GM12878 (cell line): ENCODE measurements around the gene GRIA2.

Experiments used
- KDM1A ChIP-seq: fragments of 200-600 bp; sonication (generic); IDR thresholded peaks from 2 replicates; pipeline ENCODE4 v1.6.1; 2016; ENCODE audit warnings: borderline replicate concordance
- POLR2A ChIP-seq: IDR thresholded peaks from 2 replicates; pipeline ENCODE4 v1.6.1; 2011; ENCODE audit warnings: low read depth, mild to moderate bottlenecking, low read length
- ZZZ3 ChIP-seq: IDR thresholded peaks from 2 replicates; pipeline ENCODE4 v1.6.1; 2011; ENCODE audit warnings: low read depth; ENCODE audit not compliant: control insufficient read depth, insufficient read length
- TF ChIP-seq, protein P1 (sequence below), 3 experiments: IDR thresholded peaks in 2 of 3; conservative IDR thresholded peaks in 1 of 3; 2 replicates each; pipeline ENCODE4 v1.5.1; 2011; ENCODE audit warnings: low read depth in 3 of 3, low read length in 3 of 3, mild to moderate bottlenecking in 3 of 3, control low read depth in 2 of 3, moderate library complexity in 2 of 3, inconsistent platforms in 1 of 3, mixed read lengths in 1 of 3; ENCODE audit not compliant: control insufficient read depth in 2 of 3, insufficient read depth in 1 of 3; ENCODE audit errors: extremely low read depth in 1 of 3
- TF ChIP-seq, protein P2 (sequence below): IDR thresholded peaks from 2 replicates; pipeline ENCODE4 v1.6.1; 2012; ENCODE audit warnings: low read length, inconsistent platforms

DNA sequence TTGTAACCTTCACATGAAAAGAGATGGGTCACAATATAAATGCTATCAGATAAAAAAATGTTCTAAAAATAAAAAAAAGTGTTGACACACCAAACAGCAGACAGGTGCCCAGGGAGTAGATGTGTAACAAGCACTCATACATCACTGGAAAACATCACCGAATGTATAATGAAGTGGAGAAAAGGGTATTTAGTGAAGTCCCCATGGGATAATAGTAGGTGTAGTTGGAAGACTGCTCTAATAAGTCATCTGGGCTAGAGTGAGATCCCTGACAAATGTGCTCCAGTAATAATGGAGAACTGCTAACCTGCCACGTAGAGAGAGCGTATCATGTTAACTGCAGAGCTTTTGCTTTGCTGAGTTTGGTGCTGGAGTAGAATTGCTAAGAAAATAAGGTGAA, 152.0 kb downstream of the GRIA2 start:
- TF ChIP-seq POLR2A (no peak), ZZZ3 (no peak), KDM1A (no peak)
- TF ChIP-seq, protein P1, sequence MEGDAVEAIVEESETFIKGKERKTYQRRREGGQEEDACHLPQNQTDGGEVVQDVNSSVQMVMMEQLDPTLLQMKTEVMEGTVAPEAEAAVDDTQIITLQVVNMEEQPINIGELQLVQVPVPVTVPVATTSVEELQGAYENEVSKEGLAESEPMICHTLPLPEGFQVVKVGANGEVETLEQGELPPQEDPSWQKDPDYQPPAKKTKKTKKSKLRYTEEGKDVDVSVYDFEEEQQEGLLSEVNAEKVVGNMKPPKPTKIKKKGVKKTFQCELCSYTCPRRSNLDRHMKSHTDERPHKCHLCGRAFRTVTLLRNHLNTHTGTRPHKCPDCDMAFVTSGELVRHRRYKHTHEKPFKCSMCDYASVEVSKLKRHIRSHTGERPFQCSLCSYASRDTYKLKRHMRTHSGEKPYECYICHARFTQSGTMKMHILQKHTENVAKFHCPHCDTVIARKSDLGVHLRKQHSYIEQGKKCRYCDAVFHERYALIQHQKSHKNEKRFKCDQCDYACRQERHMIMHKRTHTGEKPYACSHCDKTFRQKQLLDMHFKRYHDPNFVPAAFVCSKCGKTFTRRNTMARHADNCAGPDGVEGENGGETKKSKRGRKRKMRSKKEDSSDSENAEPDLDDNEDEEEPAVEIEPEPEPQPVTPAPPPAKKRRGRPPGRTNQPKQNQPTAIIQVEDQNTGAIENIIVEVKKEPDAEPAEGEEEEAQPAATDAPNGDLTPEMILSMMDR (IDR thresholded peaks at IDR 0.05 in 2 of 3, conservative IDR thresholded peaks at IDR 0.05 in 1 of 3; ENCODE audit: control insufficient read depth in 2 of 3, extremely low read depth in 1 of 3, insufficient read depth in 1 of 3, low read depth in 3 of 3, low read length in 3 of 3) = no peak
- TF ChIP-seq, protein P2, sequence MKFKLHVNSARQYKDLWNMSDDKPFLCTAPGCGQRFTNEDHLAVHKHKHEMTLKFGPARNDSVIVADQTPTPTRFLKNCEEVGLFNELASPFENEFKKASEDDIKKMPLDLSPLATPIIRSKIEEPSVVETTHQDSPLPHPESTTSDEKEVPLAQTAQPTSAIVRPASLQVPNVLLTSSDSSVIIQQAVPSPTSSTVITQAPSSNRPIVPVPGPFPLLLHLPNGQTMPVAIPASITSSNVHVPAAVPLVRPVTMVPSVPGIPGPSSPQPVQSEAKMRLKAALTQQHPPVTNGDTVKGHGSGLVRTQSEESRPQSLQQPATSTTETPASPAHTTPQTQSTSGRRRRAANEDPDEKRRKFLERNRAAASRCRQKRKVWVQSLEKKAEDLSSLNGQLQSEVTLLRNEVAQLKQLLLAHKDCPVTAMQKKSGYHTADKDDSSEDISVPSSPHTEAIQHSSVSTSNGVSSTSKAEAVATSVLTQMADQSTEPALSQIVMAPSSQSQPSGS = no peak
